Effector CD8-positive, alpha-beta T cell (primary cell): ENCODE results near the gene ADSS1.
"Not testable (repeated sequence)": the region's sequence is repeated elsewhere in the genome, so short reads cannot be mapped to it uniquely, and the experiment has no call there.

Source experiments
- DNase-seq: peaks from one replicate; lab custom pipeline; 2025; lab: John Stamatoyannopoulos, UW

The ADSS1 gene

DNA sequence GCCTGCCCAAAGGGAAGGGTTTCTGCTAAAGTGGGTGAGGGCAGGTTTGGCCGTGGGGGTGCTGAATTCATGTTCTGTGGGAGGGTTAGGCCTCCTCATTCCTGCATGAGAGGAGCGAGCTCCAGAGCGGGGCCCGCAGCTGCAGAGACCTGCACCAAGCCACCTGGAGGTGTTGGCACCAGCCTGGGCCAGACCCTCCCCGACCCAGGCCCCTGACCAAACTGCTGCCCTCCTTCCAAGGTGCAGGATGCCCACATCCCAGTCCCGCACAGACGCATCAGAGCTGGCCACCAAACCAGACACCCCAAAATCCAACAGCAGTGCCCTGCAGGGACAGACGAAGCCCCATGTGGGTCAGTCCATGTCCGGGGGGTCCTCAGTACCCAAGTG is 10.6 kb downstream of the ADSS1 start:
- no peak for DNase-seq

DNA sequence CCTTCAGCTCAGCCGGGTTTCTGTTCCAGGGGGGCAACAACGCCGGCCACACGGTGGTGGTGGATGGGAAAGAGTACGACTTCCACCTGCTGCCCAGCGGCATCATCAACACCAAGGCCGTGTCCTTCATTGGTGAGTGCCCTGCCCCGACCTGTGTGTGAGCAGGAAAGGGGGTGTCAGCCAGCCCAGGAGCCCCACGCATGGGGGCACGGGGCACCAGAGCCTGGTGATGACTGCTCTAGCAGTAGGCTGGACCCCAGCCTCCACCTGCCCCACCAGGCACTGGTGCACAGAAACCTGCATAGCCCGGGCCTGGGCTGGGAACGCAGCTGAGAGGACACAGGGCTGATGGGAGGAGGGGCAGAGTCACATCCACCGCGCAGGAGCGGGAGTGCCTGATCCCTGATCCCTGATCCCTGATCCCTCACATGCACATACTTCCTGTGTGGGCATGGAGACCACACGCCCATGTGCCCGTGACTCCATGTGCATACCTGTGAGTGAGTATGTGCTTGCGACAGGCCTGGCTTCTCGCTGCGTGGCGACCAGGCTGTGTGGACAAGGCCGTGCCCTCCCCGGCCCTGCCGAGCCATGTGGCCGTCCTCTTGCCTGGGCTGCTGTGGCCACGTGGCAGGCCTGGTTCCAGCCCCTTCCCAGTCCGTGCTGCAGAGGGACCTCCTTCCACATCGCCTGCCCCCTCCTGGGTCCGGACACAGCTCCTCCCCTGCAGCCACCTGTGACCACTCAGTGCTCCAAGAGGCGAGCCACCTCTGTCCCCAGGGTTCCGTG is 11.2 kb downstream of the ADSS1 start:
- no peak for DNase-seq

DNA sequence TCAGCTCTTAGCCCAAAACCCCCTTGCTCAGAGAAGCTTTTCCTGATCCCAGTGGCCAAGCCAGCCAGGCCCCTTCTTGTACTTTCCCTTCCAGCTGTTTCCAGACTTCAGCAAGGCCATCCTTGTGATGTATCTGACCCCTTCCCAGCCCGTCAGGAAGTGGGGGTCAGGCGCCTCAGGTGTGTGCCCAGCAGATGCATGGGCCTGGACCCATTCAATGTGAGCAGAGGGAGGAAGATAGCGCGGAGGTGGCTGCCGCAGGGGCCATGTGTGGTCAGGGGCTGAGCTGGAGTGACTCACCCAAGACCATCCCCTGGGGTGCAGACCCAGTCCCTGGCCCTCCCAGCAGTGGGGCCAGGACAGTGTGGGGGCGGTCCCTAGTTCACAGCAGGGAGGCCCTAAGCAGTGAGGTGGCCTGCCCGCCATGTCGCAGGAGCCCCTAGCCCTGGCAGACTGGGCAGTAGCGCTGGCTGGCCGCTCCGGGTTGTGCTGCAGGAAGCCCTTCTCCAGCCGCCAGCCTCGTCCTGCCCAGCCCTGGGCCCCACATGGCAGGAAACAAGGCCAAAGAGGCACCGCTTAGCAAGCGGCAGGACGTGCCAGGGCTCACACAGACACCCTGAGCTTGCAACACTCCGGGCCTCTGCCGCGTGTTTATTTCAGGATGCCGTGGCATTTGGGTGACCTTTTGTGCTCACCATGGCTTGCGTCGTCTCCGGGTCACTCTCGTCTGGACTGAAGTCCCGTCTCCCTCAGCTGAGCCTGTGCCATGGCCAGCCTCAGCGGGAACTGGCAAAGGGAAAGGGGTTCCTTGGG is 12.0 kb downstream of the ADSS1 start:
- no peak for DNase-seq

DNA sequence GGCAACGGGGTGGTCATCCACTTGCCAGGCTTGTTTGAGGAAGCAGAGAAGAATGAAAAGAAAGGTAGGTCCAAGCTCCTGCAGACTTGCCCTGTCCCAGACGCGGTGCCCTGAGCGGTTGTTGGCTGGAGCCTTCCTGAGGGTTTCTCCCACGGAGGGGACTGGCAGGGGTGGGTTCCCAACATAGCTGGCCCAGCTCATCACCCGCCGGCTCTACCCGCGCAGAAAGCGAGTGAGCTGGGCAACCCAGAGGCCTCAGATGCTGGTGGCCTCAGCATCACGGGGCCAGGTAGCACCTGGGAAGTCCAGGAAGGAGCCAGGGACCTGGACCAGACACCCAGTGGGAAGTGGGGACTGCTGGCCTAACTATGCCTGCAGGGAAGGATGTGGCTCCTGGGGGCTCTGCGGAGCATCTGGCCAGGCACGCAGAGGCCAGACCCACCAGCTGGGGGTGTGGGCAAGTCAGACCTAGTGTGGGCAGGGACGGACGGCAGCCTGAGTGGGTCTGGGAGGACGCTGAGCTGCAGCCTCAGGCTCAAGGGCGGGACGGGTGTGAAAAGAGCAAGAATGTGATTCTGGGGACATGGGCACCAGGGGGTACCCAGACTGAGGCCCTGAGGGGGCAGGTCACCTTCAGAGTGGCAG is 14.5 kb downstream of the ADSS1 start:
- DNase-seq, result no peak

DNA sequence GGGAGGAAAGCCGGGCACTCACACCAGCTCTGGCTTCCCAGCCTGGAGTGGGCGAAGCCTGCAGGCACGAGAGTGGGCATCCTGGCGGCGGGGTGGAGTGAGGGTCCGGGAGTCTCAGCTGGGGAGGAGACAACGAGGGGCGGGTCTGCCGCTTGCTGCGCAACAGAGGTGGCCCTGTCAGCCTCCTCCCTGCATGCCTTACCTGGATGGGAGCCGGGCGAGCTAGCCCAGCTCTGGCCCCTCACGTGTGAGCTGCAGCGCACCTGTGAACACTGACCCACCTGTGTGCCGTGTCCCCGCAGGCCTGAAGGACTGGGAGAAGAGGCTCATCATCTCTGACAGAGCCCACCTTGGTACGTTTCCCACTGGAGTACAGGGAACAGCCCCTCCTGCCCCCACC is 15.0 kb downstream of the ADSS1 start:
- DNase-seq, result no peak

DNA sequence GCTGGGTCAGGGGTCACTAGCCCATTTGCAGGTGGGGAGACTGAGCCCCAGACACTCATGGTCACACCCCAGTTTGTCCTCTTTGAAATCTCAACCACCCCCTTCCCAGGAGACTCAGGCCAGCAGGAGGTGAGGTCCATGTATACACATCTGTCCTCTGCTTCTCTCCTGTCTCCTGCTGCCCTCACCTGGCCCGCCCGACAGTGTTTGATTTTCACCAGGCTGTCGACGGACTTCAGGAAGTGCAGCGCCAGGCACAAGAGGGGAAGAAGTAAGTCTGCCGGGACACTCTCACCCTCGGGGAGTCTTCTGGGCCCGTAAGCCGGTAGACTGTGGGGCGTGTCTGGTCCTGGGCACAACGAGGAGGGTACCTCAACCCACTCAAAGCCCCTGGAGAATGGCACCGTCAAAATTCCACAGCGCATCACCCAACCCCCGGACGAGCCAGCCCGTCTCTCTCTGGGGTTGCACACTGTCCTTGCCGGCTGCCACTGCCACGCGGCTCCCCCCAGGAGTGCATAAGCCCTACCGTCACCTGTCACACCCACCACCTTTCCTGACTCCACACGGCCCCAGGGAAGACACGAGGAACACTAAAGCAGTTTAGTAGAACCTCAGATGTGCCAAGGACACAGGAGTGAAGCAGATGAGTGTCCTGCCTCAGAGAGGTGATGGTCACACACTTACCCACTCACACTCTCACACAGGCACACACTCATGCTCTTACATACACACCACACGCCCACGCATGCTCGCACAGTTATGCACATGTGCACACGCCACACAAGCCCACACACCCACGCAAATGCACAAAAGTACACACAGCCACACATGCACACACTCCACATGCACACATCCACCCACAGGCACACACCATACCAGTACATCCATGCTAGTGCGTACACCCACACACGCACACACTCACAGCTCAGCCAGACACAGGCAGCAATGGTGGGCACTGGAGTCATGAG is 15.8 kb downstream of the ADSS1 start:
- DNase-seq, result no peak

DNA sequence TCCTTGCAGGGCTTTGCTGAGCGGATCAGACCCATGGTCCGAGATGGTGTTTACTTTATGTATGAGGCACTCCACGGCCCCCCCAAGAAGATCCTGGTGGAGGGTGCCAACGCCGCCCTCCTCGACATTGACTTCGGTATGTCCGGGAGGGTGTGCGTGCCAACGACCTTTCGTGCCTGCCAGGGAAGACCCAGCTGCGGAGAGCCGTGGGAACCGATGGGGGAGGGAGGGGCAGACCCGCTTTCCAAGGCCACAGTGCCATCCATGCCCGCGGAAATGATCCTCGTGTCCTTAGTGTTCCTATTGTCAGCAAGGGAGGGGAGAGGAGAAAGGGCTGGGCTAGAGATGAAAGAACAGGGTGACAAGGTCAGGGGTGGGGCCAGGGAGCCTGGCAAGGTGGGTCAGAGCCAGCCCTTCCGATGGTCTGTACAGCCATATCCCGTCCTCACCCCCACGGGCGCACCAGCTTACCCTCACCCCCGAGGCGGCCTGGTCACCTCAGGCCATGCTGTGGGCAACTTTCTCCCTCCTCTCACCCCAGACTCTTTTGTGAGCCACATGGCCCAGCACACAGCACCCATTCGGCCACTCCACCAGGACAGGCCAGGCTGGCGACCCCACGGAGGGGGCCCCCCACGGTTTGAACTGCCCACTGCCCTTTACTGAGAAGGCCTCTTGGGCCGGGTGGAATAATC is 17.2 kb downstream of the ADSS1 start:
- no peak for DNase-seq

DNA sequence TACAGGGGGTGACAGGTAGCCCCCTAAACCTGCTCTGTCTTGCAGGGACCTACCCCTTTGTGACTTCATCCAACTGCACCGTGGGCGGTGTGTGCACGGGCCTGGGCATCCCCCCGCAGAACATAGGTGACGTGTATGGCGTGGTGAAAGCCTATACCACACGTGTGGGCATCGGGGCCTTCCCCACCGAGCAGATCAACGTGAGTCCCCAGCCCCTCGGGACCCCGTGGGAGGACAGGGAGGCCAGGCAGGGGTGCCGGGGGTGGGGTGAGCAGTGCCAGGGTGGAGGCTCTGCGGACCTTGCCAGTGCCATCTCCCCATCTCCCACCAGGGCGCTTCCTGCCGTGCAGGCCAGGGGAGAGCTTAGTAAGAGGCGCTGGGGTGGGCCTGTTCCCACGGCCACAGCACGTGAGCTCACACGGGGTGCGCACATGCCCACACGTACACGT is 17.8 kb downstream of the ADSS1 start:
- DNase-seq, result no peak

DNA sequence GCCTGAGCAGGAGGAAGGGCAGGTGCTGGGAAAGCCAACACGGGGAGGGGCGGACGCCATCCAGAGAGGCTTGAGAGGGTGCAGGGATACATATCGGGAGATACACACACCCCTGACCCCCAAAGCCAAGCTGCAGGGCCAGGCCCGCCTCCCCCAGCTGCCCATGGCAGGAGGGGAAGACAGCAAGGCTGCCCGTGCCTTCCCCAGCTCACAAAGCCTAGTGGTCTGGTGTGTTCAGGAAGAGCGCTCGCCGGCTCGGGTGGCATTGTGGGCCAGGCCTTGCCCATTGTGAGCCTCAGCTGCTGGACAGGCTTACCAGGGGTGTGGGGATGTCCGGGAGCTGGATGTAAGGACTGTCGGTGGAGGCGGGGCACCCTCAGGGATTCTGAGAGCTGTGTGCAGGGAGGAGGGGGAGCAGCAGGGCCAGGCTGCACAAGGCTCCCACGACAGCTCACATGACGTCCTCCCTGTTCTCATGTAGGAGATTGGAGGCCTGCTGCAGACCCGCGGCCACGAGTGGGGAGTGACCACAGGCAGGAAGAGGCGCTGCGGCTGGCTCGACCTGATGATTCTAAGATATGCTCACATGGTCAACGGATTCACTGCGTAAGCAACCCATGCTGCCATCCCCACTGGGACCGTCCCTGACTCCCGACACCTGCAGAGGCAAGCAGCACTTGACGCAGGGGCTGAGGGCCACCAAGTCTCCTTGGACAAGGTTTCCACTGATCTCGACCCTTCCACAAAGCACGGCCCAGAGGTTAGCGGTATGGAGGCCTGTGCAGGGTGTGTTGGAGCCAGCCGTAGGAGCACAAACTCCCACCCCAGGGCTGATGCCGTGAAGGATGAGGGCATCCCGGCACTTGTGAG is 18.8 kb downstream of the ADSS1 start:
- DNase-seq, result no peak

DNA sequence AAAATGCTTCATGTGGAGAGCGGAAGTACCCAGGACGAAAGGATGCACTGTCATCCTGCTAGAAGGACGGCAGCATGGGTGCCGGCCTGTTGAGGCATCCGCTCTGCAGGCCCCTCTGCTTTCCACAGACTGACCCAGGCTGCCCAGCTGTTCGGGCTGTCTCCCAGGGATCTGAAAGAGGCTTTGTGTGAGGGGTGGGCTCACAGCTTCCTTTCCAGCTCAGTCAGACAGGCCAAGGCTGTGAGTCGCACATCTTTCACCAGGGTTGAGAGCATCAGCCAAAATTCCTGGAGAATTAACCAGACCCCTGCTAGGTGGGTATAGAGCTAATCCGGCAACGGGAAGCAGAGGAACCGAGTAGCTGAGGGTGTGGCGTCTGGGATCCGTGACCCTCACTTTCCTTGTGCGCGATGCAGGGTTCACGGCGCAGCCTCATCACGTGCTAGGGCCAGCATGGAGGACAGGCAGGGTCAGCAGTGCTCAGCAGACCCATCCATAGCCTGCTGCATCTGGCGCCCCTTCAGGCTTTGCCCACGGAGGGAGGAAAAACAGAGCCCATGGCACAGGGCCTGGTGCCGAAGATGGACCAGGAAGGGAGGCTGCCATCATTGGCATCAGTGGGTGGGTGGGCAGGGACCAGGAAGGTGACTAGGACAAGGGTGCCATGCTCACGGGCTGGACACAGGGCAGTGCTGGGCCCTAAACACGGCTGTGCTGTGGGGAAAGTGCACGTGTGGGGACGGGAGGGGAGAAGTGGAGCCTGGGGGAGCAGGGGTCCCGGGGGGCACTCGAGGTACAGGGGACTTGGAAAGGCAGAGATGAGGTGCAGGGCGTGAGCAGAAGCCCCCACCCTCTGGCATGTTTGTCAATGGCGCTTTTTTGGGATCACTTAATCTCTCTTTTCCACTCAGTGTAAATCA is 19.7 kb downstream of the ADSS1 start:
- DNase-seq, result no peak

DNA sequence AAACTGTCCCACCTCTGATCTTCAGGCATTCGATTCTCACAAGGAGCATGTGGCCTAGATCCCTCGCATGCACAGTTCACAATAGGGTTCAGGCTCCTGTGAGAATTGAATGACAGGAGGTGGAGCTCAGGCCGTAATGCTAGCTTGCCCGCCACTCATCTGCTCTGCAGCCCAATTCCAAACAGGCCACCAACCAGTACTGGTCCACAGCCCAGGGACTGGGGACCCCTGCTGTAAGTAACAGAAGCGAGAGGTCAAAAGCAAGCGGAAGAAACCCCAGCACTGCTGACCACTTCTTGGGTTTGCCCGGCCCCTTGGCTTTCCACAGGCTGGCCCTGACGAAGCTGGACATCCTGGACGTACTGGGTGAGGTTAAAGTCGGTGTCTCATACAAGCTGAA is 20.5 kb downstream of the ADSS1 start:
- no peak for DNase-seq

DNA sequence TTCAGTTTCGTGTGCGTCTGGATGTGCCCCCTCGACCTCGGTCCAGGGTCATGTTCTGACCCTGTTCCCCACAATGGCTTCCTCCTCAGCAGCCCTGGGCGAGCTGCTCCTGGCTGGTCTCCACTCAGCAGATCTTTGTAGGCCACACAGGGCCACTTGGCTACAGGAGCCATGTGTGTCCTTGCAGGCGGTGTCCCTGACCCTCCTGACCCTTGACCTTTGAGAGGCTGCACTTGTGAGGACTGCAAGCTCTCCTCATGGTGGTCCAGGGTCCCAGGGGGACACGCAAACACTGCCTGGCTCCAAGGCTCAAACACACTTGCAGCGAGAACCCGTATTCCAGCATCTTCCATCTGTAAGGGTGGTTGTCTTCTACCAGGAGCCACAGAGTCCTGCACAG is 21.4 kb downstream of the ADSS1 start:
- DNase-seq, result no peak

DNA sequence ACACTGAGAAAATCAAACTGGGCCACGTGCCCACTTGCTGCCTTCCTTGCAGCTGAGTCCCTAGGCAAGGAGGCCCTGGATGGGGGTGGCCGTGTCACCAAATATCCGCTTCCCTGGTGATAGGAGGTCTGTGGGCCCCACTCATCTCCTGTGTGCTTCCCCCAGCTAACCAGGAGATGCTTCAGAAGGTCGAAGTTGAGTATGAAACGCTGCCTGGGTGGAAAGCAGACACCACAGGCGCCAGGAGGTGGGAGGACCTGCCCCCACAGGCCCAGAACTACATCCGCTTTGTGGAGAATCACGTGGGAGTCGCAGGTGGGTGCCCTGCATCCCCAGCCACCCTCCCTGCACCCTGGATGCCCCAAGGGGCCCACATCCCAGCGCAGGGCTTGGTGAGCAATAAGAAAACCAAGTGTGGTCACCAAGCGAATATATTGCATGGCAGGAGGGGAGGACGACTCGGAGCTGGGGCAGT is 22.1 kb downstream of the ADSS1 start:
- DNase-seq, result no peak

DNA sequence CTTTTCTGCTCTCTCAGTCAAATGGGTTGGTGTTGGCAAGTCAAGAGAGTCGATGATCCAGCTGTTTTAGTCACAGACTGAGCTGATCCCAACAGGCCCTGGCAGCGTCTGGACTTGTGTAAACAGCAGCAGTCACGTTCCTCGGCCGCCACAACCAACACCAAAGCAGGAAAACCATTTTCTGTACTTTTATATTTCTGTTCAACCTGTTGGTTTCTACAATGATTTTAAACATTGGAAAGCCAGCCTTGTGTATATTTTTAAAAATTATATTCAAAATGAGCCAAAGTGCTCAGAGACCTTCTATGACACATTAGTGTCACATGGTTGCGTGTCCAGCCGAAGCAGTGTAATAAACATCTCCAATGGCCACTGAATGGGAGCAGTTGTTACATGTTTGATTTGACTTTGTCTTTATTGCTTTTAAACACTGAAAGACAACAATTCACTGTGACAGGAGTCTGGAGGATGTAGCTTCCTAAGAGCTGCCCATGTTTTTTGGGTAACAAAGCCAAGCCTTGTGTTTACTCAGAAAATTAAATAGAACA is 23.0 kb downstream of the ADSS1 start:
- DNase-seq, result no peak

DNA sequence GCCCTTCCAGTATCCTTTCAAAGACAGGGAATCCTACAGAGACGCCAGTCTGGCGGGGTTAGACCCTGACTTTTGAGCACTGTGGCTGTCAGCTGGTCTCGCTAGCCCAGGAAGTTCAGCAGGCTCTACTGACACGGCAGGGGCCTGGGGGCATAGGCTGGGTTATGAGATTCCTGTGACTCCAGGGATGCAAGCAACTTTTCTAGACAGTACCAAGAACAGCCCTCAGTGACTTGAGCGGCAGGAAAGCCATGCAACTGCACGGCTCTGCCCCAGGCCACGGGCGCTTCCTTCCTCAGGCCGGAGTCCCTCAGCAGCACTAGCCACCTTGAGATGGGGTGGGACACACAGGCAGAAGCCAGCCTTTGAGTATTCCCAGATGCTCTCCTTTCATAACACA is 23.8 kb downstream of the ADSS1 start:
- no peak for DNase-seq

DNA sequence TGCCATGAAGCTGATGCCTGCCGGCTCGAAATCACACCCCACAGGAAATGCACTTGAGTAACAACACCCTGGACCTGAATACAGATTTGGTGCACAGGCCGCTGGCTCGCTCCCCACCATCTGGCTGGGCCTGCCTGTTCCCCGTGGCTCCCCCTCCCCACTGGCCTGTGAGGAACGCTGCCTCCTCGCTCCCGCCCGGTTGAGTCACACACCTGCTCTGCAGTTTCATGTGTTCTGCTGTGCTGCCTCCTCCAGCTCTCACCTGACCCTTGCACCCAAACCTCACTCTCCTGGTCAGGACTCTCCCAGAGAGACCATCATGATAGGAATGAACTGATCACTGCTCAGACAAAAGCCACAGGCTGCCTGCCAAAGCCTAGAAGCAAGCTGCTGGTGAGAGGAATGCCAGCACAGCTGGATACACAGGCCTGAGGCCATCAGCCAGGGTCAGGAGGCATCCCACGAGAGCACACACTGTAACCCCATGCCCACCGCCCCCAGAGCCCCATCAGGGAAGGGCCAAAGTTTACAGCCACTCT is 25.2 kb downstream of the ADSS1 start:
- DNase-seq, result no peak

DNA sequence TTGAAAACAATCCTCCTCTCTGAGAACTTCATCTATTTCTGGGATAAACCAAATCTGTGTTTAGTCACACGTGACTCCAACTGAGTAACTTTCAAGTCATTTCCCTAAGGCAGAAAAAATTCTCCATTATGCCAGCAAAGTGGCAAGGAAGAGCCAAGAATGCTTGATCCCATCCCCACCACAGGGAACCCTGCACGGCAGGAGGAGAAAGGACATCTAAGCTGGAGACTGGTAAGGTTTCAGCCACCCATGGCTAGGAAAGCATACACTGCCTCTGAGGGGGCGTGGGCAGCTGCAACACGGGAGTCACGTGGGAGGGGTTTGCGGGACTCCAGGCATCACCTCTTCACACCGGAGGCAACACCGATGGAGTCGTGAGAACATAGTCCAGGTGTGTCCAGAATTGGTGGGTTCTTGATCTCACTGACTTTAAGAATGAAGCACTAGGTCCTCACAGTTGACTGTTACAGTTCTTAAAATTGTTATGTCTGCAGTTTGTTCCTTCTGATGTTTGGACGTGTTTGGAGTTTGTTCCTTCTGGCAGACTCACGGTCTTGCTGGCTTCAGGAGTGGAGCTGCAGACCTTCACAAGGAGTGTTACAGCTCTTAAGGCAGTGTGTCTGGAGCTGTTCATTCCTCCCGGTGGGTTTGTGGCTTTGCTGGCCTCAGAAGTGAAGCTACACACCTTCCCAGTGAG is 26.2 kb downstream of the ADSS1 start:
- no peak for DNase-seq

DNA sequence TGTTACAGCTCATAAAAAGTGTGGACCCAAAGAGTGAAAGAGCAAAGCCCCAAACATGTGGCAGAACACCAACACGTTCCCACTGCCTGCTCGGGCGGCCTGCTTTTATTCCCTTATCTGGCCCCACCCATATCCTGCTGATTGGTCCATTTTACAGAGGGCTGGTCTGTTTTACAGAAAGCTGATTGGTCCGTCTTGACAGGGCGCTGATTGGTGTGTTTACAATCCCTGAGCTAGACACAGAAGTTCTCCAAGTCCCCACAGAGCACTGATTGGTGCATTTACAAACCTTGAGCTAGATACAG is 26.7 kb downstream of the ADSS1 start:
- DNase-seq, result not testable (repeated sequence)
